HUES64 (cell line): ENCODE results near the gene ZNF318. TPM values are rescaled to one million over a fixed set of nuclear protein-coding genes. Genes with fewer than 3 reads are reported as not detected.
A peak's percentile ranks its signal among the peaks of the same experiment; 100 is the strongest.
"Not testable (repeated sequence)": the region's sequence is repeated elsewhere in the genome, so short reads cannot be mapped to it uniquely, and the experiment has no call there.

Source experiments
- H3K27ac ChIP-seq: 2 replicates; pipeline ENCODE4 v1.7.0; 2013; ENCODE audit warnings: low read depth, low read length, inconsistent platforms
- H3K27me3 ChIP-seq: 2 replicates; pipeline ENCODE4 v1.6.1; 2013; ENCODE audit warnings: mild to moderate bottlenecking, low read length; ENCODE audit not compliant: insufficient read depth
- H3K36me3 ChIP-seq: 2 replicates; pipeline ENCODE4 v1.6.1; 2013; ENCODE audit warnings: mild to moderate bottlenecking, low read length; ENCODE audit not compliant: insufficient read depth
- H3K4me1 ChIP-seq: 2 replicates; pipeline ENCODE4 v1.6.1; 2013; ENCODE audit warnings: mild to moderate bottlenecking, low read length, moderate library complexity; ENCODE audit not compliant: insufficient read depth
- H3K4me3 ChIP-seq: 2 replicates; pipeline ENCODE4 v1.5.1; 2013; ENCODE audit warnings: mild to moderate bottlenecking, low read length, moderate library complexity
- H3K9ac ChIP-seq: 2 replicates; pipeline ENCODE4 v1.6.1; 2013; ENCODE audit warnings: mild to moderate bottlenecking, low read depth, low read length
- H3K9me3 ChIP-seq: 2 replicates; pipeline ENCODE4 v1.6.1; 2013; ENCODE audit warnings: low read depth, low read length; ENCODE audit not compliant: insufficient read depth
- WGBS: fragments of 150-250, 120-280 bp; methylation state at CpG from one replicate; pipeline ENCODE4 v1.1.7; 2013; ENCODE audit warnings: missing lambda C conversion rate; 5-methylcytosine and 5-hydroxymethylcytosine counted together
- polyA plus RNA-seq, 2 experiments: library from polyadenylated mRNA; stranded (reverse); fragments of 50-300 nt; gene quantifications; one replicate each; pipeline ENCODE4 v1.2.3, GENCODE V29; 2013

ZNF318 gene, protein sequence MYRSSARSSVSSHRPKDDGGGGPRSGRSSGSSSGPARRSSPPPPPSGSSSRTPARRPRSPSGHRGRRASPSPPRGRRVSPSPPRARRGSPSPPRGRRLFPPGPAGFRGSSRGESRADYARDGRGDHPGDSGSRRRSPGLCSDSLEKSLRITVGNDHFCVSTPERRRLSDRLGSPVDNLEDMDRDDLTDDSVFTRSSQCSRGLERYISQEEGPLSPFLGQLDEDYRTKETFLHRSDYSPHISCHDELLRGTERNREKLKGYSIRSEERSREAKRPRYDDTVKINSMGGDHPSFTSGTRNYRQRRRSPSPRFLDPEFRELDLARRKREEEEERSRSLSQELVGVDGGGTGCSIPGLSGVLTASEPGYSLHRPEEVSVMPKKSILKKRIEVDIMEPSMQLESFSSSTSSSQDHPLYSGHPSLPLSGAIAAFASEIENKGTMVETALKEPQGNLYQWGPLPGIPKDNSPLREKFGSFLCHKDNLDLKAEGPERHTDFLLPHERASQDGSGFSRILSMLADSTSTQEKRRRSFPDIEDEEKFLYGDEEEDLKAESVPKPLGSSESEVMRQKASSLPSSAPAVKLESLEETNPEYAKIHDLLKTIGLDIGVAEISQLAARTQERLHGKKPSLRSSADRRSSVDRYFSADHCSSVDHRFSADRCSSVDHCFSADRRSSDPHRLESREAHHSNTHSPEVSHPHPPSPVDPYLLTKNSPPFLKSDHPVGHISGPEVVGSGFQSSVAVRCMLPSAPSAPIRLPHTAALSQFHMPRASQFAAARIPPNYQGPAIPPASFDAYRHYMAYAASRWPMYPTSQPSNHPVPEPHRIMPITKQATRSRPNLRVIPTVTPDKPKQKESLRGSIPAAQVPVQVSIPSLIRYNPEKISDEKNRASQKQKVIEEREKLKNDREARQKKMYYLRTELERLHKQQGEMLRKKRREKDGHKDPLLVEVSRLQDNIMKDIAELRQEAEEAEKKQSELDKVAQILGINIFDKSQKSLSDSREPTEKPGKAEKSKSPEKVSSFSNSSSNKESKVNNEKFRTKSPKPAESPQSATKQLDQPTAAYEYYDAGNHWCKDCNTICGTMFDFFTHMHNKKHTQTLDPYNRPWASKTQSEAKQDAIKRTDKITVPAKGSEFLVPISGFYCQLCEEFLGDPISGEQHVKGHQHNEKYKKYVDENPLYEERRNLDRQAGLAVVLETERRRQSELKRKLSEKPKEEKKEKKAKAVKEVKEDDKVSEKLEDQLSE (N-terminal part only)
- 11.1 TPM for polyA plus RNA-seq (2013, experiment 1 of 2)
- polyA plus RNA-seq (2013, experiment 2 of 2): 11.5 TPM

- WGBS: under 1% methylated on average over 104 of the region's 104 CpGs
- H3K36me3 ChIP-seq: peaks cover 9% of the 10 kb centered on the region
- peak within 1 kb of the TSS; percentile 77 for H3K9ac ChIP-seq
- H3K4me3 ChIP-seq: peak within 1 kb of the TSS; percentile 69
- no peaks in the 10 kb centered on the region for H3K9me3 ChIP-seq
- H3K27me3 ChIP-seq: peaks cover 16% of the 10 kb centered on the region
- H3K27ac ChIP-seq: peak within 1 kb of the TSS; percentile 77; the same call in 1 of the 2 replicates
- H3K4me1 ChIP-seq: peaks cover 13% of the 10 kb centered on the region
These were observed at the start of gene ZNF318 for GRCh38 chr6:43369174-43370002. ZNF318 (minus strand) TSS chr6:43369647; CDS start chr6:43369365, 282 bp downstream.

GRCh38 chr6:43416935-43417334 lies 47.5 kb upstream of the ZNF318 start:
- Histone ChIP-seq H3K4me3 (no peak overlapping the region), H3K9ac (no peak overlapping the region), H3K9me3 (no peaks in the 10 kb centered on the region), H3K4me1 (no peaks in the 10 kb centered on the region), H3K27me3 (peaks cover 6% of the 10 kb centered on the region; the same call in 1 of the 2 replicates), H3K36me3 (no peaks in the 10 kb centered on the region), H3K27ac (no peak overlapping the region)
- 81% methylated on average over 4 of the region's 4 CpGs for WGBS

GRCh38 chr6:43415275-43415674 lies 45.8 kb upstream of the ZNF318 start:
- not testable (repeated sequence) for H3K27me3 ChIP-seq, H3K27ac ChIP-seq, H3K9me3 ChIP-seq, H3K4me3 ChIP-seq, H3K4me1 ChIP-seq, H3K9ac ChIP-seq, H3K36me3 ChIP-seq
- 92% methylated on average over 6 of the region's 8 CpGs for WGBS

DNA sequence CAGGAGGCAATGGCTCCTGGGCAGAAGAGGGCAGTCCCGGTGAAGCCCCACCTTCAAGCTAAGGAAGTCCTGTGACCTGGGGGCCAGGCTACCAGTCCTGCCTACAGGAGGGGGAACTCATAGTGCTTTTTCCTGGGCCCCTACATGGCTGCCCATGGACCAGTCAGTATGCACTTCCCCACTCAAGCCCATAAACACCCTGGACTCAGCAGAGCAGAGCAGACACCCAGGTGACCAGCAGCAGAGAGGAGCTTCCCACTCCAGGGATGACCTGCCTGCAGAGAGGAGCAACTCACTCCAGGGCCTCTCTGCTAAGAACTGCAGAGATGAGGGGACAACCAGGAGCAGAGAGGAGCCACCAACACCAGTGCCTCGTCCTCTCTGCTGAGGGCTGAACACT lies 43.6 kb upstream of the ZNF318 start:
- Histone ChIP-seq H3K4me1 (no peaks in the 10 kb centered on the region), H3K36me3 (no peaks in the 10 kb centered on the region), H3K27me3 (peaks cover 3% of the 10 kb centered on the region; the same call in 1 of the 2 replicates), H3K27ac (no peak overlapping the region), H3K4me3 (no peak overlapping the region), H3K9ac (no peak overlapping the region), H3K9me3 (no peaks in the 10 kb centered on the region)
- WGBS: 88% methylated on average over 2 of the region's 2 CpGs

DNA sequence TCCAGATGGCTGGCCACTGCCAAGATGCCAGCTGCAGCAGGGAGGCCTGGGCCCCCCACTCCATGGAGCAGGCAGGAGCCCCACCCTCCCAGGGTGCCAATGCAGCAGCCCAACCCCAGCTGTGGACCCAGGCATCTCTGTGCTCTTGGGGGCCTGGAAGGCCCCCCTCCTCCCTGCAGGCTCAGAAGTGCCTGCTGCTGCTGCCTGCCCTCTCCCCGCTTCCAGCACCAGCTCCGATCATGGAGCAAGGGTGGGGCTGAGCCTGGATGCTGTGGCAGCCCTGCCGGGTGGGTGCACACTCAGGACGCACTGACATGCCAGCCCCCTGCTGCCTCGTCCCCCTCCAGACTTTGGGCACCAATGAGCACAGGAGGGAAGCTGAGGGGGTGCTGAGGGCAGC lies 43.1 kb upstream of the ZNF318 start:
- Histone ChIP-seq H3K9ac (no peak overlapping the region), H3K4me3 (no peak overlapping the region), H3K27ac (no peak overlapping the region), H3K9me3 (no peaks in the 10 kb centered on the region), H3K36me3 (no peaks in the 10 kb centered on the region), H3K4me1 (no peaks in the 10 kb centered on the region), H3K27me3 (peaks cover 3% of the 10 kb centered on the region; the same call in 1 of the 2 replicates)
- 86% methylated on average over 5 of the region's 5 CpGs for WGBS

GRCh38 chr6:43410776-43411175 lies 41.3 kb upstream of the ZNF318 start:
- not testable (repeated sequence) for H3K9me3 ChIP-seq, H3K4me3 ChIP-seq, H3K36me3 ChIP-seq, H3K27me3 ChIP-seq, H3K4me1 ChIP-seq, H3K27ac ChIP-seq, H3K9ac ChIP-seq
- WGBS: 83% methylated on average over 1 of the region's 1 CpG

DNA sequence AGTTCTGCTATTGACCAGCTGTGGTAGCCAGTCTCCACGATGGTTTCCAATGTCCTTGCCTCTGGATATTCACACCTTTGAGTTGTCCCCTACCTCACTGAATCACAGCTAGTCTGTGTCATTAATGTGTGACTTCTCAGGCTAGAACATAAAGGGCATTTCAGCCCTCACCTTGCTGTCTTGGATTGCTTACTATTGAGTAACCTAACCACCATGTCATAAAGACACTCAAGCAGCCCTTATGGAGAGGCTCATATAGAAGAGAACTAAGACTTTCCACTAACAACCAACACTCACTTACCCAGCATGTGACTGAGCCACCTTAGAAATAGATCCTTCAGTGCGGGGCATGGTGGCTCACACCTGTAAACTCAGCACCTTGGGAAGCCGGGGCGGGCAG lies 38.8 kb upstream of the ZNF318 start:
- no peaks in the 10 kb centered on the region for H3K9me3 ChIP-seq
- no peak overlapping the region for H3K27ac ChIP-seq
- H3K27me3 ChIP-seq: 0 out of 2 replicates have a peak, but pooled peaks cover 7% of the 10 kb centered on the region
- no peaks in the 10 kb centered on the region for H3K36me3 ChIP-seq
- no peak overlapping the region for H3K4me3 ChIP-seq
- H3K4me1 ChIP-seq: no peaks in the 10 kb centered on the region
- 94% methylated on average over 4 of the region's 4 CpGs for WGBS
- no peak overlapping the region for H3K9ac ChIP-seq

GRCh38 chr6:43407296-43407695 lies 37.8 kb upstream of the ZNF318 start:
- H3K27ac ChIP-seq: no peak overlapping the region
- H3K36me3 ChIP-seq: no peaks in the 10 kb centered on the region
- 93% methylated on average over 1 of the region's 1 CpG for WGBS
- H3K9me3 ChIP-seq: no peaks in the 10 kb centered on the region
- H3K4me3 ChIP-seq: no peak overlapping the region
- H3K27me3 ChIP-seq: 0 out of 2 replicates have a peak, but pooled peaks cover 7% of the 10 kb centered on the region
- H3K9ac ChIP-seq: no peak overlapping the region
- H3K4me1 ChIP-seq: no peaks in the 10 kb centered on the region

- 0 out of 2 replicates have a peak, but pooled peaks cover 7% of the 10 kb centered on the region for H3K27me3 ChIP-seq
- H3K27ac ChIP-seq: no peak overlapping the region
- no peak overlapping the region for H3K9ac ChIP-seq
- no peaks in the 10 kb centered on the region for H3K4me1 ChIP-seq
- H3K9me3 ChIP-seq: no peaks in the 10 kb centered on the region
- 72% methylated on average over 3 of the region's 3 CpGs for WGBS
- no peak overlapping the region for H3K4me3 ChIP-seq
- no peaks in the 10 kb centered on the region for H3K36me3 ChIP-seq
These were observed 35.9 kb upstream of the ZNF318 start for GRCh38 chr6:43405354-43405753.

GRCh38 chr6:43402820-43403219 lies 33.4 kb upstream of the ZNF318 start:
- H3K27ac ChIP-seq: no peak overlapping the region
- H3K4me3 ChIP-seq: no peak overlapping the region
- no peak overlapping the region for H3K9ac ChIP-seq
- H3K27me3 ChIP-seq: 0 out of 2 replicates have a peak, but pooled peaks cover 7% of the 10 kb centered on the region
- H3K4me1 ChIP-seq: no peaks in the 10 kb centered on the region
- 90% methylated on average over 1 of the region's 1 CpG for WGBS
- H3K9me3 ChIP-seq: no peaks in the 10 kb centered on the region
- H3K36me3 ChIP-seq: no peaks in the 10 kb centered on the region
